ENCODE data around the gene PRKCB.

DNA sequence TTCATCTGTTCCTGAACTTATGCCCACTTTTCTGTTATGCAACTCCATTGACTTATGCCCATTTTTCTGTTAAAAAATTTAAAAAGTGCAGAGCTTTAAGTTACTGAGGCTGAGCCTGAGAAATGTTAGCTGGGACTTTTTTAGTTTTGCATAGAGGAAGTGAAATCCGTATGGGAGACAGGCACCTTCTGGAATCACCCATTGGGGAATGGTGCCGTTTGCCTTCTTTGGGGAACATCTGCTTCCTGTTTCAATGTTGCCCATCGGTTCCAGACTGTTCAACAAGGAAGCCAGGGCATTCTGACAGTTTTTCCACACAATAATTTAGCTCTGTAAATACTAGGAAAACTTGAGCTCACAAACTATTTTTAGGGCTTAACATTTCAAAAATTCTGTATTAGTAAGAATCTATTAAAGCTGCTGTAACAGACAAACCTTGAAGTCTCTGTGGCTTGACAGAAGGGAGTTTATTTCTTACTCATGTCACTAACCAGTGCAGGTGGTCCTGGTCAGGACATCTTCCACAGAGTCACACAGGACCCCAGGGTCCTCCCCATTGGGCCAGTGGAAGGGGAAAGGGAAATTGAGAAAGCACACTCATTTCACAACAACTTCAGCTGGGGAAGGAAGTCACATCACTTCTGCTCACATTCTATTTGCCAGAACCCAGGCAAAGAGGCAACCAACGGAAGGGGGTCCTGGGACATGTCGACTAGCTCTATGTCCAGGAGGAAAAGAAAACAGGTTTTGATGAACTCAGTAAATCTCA, 17.2 kb downstream of the PRKCB start:
- TF ChIP-seq, protein P1, sequence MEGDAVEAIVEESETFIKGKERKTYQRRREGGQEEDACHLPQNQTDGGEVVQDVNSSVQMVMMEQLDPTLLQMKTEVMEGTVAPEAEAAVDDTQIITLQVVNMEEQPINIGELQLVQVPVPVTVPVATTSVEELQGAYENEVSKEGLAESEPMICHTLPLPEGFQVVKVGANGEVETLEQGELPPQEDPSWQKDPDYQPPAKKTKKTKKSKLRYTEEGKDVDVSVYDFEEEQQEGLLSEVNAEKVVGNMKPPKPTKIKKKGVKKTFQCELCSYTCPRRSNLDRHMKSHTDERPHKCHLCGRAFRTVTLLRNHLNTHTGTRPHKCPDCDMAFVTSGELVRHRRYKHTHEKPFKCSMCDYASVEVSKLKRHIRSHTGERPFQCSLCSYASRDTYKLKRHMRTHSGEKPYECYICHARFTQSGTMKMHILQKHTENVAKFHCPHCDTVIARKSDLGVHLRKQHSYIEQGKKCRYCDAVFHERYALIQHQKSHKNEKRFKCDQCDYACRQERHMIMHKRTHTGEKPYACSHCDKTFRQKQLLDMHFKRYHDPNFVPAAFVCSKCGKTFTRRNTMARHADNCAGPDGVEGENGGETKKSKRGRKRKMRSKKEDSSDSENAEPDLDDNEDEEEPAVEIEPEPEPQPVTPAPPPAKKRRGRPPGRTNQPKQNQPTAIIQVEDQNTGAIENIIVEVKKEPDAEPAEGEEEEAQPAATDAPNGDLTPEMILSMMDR (IDR thresholded peaks at IDR 0.05; ENCODE audit: insufficient read depth, low read length): no peak
- TF ChIP-seq POLR2AphosphoS5 (IDR thresholded peaks at IDR 0.05; ENCODE audit: low read depth): peak; percentile 39; the same call in 1 of the 2 replicates
- no peak for TF ChIP-seq GABPA (IDR thresholded peaks at IDR 0.05; ENCODE audit: low read depth)
- peak; percentile 42 for TF ChIP-seq REST (IDR thresholded peaks at IDR 0.05; ENCODE audit: insufficient replicate concordance, low read depth)

Data from HL-60 (cell line).